Measurements from ENCODE around the gene ABCF3. TPM values are rescaled to one million over a fixed set of nuclear protein-coding genes. Genes with fewer than 3 reads are reported as not detected.
A peak's percentile ranks its signal among the peaks of the same experiment; 100 is the strongest.

The ABCF3 gene
- total and polyA plus RNA-seq, 2 donors from 2014 or later, result 49.1 to 69.0 TPM

DNA sequence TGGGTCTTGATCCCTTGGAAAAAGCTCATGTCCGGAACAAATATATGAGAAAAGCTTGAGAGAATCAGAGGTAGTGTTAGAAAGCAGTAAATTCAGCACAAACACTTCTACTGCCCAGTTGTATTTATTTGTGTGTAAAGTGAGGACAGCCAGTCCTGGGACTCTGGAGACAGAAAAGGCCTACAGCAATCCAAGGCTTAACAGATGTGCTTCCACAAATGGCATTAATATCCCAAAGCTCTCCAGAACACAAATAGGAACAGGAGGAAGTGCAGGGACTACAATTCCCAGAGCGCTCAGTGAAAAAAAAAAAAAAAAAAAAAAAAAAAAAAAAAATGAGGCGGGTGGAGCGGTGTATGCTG, 11.7 kb upstream of the ABCF3 start:
- no peak overlapping the region for H3K9ac ChIP-seq (ENCODE audit: low read length in 3 of 3)
- intact Hi-C loops (cut with DNase I), result no loop called here
- DNase-seq (no peak), FAIRE-seq (peak; percentile 3)
- H3K4me3 ChIP-seq (ENCODE audit: low read length in 3 of 3), result no peak overlapping the region
- no peaks in the 10 kb centered on the region for H3K9me3 ChIP-seq (ENCODE audit: control insufficient read depth in 2 of 3, insufficient read depth in 1 of 3, low read length in 3 of 3)
- H3K36me3 ChIP-seq (ENCODE audit: control insufficient read depth in 2 of 3, insufficient read depth in 3 of 3, low read length in 3 of 3), result peaks cover 0 to 31% (median 19%) of the 10 kb centered on the region in 3 donors
- H3K27me3 ChIP-seq (ENCODE audit: control insufficient read depth, insufficient read depth, low read length), result no peaks in the 10 kb centered on the region
- peaks cover 0 to 28% (median 10%) of the 10 kb centered on the region in 3 donors for H3K4me1 ChIP-seq (ENCODE audit: control insufficient read depth in 2 of 3, insufficient read depth in 2 of 3, low read depth in 1 of 3, low read length in 3 of 3)
- no peak overlapping the region for H3K27ac ChIP-seq (ENCODE audit: low read depth in 2 of 2, low read length in 2 of 2)
- TF ChIP-seq, protein P1, sequence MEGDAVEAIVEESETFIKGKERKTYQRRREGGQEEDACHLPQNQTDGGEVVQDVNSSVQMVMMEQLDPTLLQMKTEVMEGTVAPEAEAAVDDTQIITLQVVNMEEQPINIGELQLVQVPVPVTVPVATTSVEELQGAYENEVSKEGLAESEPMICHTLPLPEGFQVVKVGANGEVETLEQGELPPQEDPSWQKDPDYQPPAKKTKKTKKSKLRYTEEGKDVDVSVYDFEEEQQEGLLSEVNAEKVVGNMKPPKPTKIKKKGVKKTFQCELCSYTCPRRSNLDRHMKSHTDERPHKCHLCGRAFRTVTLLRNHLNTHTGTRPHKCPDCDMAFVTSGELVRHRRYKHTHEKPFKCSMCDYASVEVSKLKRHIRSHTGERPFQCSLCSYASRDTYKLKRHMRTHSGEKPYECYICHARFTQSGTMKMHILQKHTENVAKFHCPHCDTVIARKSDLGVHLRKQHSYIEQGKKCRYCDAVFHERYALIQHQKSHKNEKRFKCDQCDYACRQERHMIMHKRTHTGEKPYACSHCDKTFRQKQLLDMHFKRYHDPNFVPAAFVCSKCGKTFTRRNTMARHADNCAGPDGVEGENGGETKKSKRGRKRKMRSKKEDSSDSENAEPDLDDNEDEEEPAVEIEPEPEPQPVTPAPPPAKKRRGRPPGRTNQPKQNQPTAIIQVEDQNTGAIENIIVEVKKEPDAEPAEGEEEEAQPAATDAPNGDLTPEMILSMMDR (IDR thresholded peaks at IDR 0.05; ENCODE audit: borderline replicate concordance, extremely low read depth, insufficient read depth), result no peak

DNA sequence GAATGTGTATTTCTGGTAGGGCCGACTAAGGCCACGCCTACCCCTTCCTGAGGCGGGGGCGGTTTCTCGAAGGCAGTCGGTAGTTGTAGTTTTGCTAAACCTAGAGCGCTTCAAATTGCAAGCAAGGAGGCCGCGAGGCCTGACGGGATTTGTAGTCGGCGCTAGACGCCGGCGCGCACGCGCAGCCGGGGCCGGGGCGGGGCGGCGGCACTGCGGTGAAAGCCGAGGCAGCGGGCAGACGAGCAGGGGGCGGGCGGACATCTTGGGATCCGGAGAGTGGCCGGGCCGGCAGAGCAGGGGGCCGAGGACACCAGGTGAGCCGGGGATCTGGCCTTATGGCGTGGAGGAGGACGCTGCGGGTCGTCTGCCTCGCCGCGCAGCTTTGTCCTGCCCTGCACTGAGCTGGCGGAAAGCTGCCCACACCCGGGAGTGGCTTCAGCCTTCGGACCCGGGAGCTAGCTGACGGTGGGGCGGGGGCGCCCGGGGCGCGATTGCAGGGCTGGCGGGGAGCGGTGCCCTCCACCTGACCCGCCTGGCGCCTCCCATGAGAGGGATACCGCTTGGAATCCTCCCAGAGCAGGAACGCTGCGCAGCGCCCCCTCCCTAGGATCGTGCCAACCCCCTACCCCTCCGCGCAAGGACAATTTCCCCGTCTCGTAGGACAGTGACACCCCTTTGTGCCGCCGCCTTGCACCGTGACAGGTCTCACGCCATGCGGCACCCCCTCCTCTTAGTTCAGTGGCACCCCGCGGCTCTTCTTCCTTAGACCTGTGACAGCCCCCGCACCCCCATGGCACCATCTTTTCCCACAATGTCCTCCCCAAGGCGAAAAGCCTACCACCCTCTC, 11.1 kb upstream of the ABCF3 start, which contains the start of gene AP2M1:
Gene AP2M1 (plus strand): TSS at position 210 of the 847 bp plus-strand sequence. CDS start 2,139 bp downstream, outside the sequence.
- TF ChIP-seq, protein P1 (IDR thresholded peaks at IDR 0.05; ENCODE audit: borderline replicate concordance, extremely low read depth, insufficient read depth), result no peak
- peaks cover 0 to 37% (median 19%) of the 10 kb centered on the region in 3 donors for H3K36me3 ChIP-seq (ENCODE audit: control insufficient read depth in 2 of 3, insufficient read depth in 3 of 3, low read length in 3 of 3)
- intact Hi-C loops (cut with DNase I), result no loop called here
- H3K9ac ChIP-seq (ENCODE audit: low read length in 3 of 3), result peak within 1 kb of the TSS; percentile 69 to 93 (median 75)
- H3K27ac ChIP-seq (ENCODE audit: low read depth in 2 of 2, low read length in 2 of 2), result peak within 1 kb of the TSS; percentile 85 to 95
- FAIRE-seq (no peak), DNase-seq (peak; percentile 99)
- H3K4me1 ChIP-seq (ENCODE audit: control insufficient read depth in 2 of 3, insufficient read depth in 2 of 3, low read depth in 1 of 3, low read length in 3 of 3), result peaks cover 0 to 28% (median 10%) of the 10 kb centered on the region in 3 donors
- no peaks in the 10 kb centered on the region for H3K9me3 ChIP-seq (ENCODE audit: control insufficient read depth in 2 of 3, insufficient read depth in 1 of 3, low read length in 3 of 3)
- H3K4me3 ChIP-seq (ENCODE audit: low read length in 3 of 3), result peak within 1 kb of the TSS; percentile 75 to 92 (median 84)
- H3K27me3 ChIP-seq (ENCODE audit: control insufficient read depth, insufficient read depth, low read length), result no peaks in the 10 kb centered on the region

DNA sequence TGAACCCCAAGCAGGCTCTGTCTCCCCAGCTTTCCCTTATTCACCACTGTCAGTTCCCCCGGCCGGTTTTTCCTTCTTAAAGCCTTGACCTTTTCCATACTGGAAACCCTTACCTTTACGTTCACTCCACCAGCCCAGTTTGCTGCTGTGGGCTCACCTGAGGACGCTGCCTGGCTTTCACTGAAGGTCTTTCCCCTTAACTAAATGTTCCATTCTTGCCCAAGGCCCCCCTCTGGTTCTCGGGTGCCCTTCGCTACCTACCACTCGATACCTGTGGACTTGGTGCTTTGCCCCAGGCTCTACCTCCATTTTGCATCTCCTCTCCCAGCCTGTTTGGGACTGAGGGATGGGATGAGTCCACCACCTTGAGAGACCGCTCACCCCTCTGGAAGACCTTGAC, 10.5 kb upstream of the ABCF3 start:
- Histone ChIP-seq H3K27ac (ENCODE audit: low read depth in 2 of 2, low read length in 2 of 2) (peak overlapping the region; percentile 85 to 95), H3K4me3 (ENCODE audit: low read length in 3 of 3) (peak overlapping the region; percentile 75 to 92 (median 84)), H3K4me1 (ENCODE audit: control insufficient read depth in 2 of 3, insufficient read depth in 2 of 3, low read depth in 1 of 3, low read length in 3 of 3) (peaks cover 0 to 28% (median 10%) of the 10 kb centered on the region in 3 donors), H3K9me3 (ENCODE audit: control insufficient read depth in 2 of 3, insufficient read depth in 1 of 3, low read length in 3 of 3) (no peaks in the 10 kb centered on the region), H3K9ac (ENCODE audit: low read length in 3 of 3) (peak overlapping the region; percentile 69 to 93 (median 75)), H3K27me3 (ENCODE audit: control insufficient read depth, insufficient read depth, low read length) (no peaks in the 10 kb centered on the region), H3K36me3 (ENCODE audit: control insufficient read depth in 2 of 3, insufficient read depth in 3 of 3, low read length in 3 of 3) (peaks cover 0 to 43% (median 26%) of the 10 kb centered on the region in 3 donors)
- intact Hi-C loops (cut with DNase I), result no loop called here
- FAIRE-seq (no peak), DNase-seq (peak in 1 of 5 donors; percentile 44)
- TF ChIP-seq, protein P1 (IDR thresholded peaks at IDR 0.05; ENCODE audit: borderline replicate concordance, extremely low read depth, insufficient read depth), result no peak
